HL-60 (cell line): ENCODE measurements around the gene EFNA4.

Experiments
- DNase-seq, 2 experiments: peaks; one replicate each; pipeline ENCODE4 v3.0.0-alpha.2; 2010 to 2020; ENCODE audit warnings: low read depth in 1 of 2, low spot score in 1 of 2
- H3K27ac ChIP-seq: fragments of 250-450 bp; sonication (Bioruptor Pico); replicated peaks from 2 replicates; pipeline ENCODE4 v1.5.1; 2020; ENCODE audit warnings: mild to moderate bottlenecking, moderate library complexity
- H3K27me3 ChIP-seq: fragments of 250-450 bp; sonication (Bioruptor Pico); 2 replicates; pipeline ENCODE4 v1.5.1; 2021; ENCODE audit warnings: mild to moderate bottlenecking, moderate library complexity; ENCODE audit not compliant: insufficient read depth, poor library complexity, severe bottlenecking
- H3K4me3 ChIP-seq: replicated peaks from 2 replicates; pipeline ENCODE4 v1.5.1; 2011; ENCODE audit warnings: mild to moderate bottlenecking, control low read depth, low read length; ENCODE audit not compliant: insufficient read depth
- CTCF ChIP-seq: IDR thresholded peaks from one replicate; pipeline ENCODE4 v1.5.1; 2011; ENCODE audit warnings: low read length, control low read depth, inconsistent platforms; ENCODE audit not compliant: insufficient read depth
- GABPA ChIP-seq: IDR thresholded peaks from 2 replicates; pipeline ENCODE4 v1.6.1; 2012; ENCODE audit warnings: low read depth
- POLR2AphosphoS5 ChIP-seq: IDR thresholded peaks from 2 replicates; pipeline ENCODE4 v1.6.1; 2012; ENCODE audit warnings: low read depth
- REST ChIP-seq: IDR thresholded peaks from 2 replicates; pipeline ENCODE4 v1.6.1; 2012; ENCODE audit warnings: low read depth; ENCODE audit not compliant: insufficient replicate concordance
- SPI1 ChIP-seq: IDR thresholded peaks from 2 replicates; pipeline ENCODE4 v1.6.1; 2012; ENCODE audit warnings: low read depth, mild to moderate bottlenecking, borderline replicate concordance

The EFNA4 gene

DNA sequence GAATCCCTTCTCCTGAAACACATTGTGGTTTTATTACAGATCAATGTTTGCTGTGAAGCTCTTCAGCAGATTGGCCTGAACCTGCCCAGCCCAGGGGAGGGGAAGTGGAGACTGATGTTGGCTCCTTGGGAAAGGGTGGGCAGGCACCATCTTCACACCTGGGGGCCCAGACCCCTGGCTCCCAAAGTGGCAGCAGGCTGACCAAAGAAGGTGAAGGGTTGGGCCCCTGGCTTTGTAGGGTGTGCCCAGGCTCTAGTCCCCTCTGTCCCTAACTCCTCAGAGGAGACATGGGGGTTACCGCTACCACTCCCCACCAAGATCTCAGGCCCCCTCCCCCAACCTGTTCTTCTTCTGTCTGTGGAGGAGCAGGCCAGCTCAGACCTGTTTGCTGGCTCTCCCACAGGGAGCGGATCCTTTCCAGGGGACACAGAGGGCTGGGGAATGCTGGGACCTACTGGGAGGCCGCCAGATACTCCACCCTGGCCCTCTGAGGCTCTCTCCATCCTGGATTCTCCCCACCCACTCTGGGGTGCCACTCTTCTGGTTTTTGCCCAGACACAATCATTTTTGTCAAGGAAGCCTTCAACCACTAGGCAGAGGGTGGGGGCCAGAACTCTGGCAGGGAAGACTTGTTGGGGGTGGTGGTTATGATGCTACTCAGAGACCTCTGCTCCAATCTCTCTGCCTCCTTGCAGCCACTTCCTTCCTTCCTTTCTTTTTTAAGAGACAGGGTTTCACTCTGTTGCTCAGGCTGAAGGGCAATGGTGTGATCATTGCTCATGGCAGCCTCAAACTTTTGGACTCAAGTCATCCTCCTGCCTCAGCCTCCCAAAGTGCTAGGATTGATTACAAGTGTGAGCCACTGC is 10.1 kb downstream of the EFNA4 start:
- Histone ChIP-seq H3K27me3 (peaks cover 4% of the 10 kb centered on the region), H3K27ac (no peak overlapping the region), H3K4me3 (no peak overlapping the region)
- DNase-seq: no peak
- TF ChIP-seq CTCF: no peak
- no peak for TF ChIP-seq POLR2AphosphoS5
- TF ChIP-seq SPI1: no peak
- TF ChIP-seq REST: no peak
- TF ChIP-seq GABPA: no peak

- DNase-seq: no peak
- TF ChIP-seq SPI1 (no peak), GABPA (no peak), REST (no peak), POLR2AphosphoS5 (no peak), CTCF (no peak)
- peaks cover 21% of the 10 kb centered on the region for H3K27me3 ChIP-seq
- H3K4me3 ChIP-seq: no peak overlapping the region
- H3K27ac ChIP-seq: no peak overlapping the region
These were observed 12.0 kb downstream of the EFNA4 start for GRCh38 chr1:155075535-155075934.

DNA sequence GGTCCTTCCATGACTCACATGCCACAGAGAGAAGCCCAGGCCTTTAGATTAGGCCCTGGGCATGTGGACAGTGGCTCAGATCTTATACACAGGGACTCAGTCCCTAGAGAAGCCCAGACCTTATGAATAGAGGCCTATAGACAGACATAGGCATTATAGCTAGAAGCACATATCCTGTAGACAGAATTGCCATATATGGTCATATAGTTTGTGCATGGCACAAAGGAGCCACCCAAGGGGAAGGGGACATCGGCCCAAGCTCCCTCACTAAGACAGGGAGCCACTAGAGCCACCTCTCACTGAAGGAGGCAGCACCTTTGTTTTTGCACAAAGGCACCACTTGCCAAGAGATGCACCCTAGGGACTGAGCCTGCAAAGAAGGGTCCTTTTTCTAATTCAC is 12.8 kb downstream of the EFNA4 start:
- TF ChIP-seq POLR2AphosphoS5: no peak
- TF ChIP-seq REST: no peak
- TF ChIP-seq GABPA: no peak
- TF ChIP-seq CTCF: no peak
- TF ChIP-seq SPI1: no peak
- Histone ChIP-seq H3K27me3 (peaks cover 29% of the 10 kb centered on the region), H3K4me3 (no peak overlapping the region), H3K27ac (no peak overlapping the region)
- no peak for DNase-seq
